CD4-positive, alpha-beta T cell treated with Interleukin-15 for 4 hours (primary cell): Measurements from ENCODE around the gene CUL4B.
"Not testable (repeated sequence)": the region's sequence is repeated elsewhere in the genome, so short reads cannot be mapped to it uniquely, and the experiment has no call there.

ENCODE experiments used
- DNase-seq: peaks from one replicate; pipeline ENCODE4 v3.0.0-alpha.2; 2020; ENCODE audit warnings: low spot score

Gene CUL4B

GRCh38 chrX:120560842-120561633 is at the start of gene CUL4B:
Gene CUL4B, minus strand, starts transcription at chrX:120560962. Its CDS starts 324 bp downstream, at chrX:120560638.
- peak; percentile 91 for DNase-seq

GRCh38 chrX:120604361-120604782 is 43.6 kb upstream of the CUL4B start:
- DNase-seq: peak; percentile 47

DNA sequence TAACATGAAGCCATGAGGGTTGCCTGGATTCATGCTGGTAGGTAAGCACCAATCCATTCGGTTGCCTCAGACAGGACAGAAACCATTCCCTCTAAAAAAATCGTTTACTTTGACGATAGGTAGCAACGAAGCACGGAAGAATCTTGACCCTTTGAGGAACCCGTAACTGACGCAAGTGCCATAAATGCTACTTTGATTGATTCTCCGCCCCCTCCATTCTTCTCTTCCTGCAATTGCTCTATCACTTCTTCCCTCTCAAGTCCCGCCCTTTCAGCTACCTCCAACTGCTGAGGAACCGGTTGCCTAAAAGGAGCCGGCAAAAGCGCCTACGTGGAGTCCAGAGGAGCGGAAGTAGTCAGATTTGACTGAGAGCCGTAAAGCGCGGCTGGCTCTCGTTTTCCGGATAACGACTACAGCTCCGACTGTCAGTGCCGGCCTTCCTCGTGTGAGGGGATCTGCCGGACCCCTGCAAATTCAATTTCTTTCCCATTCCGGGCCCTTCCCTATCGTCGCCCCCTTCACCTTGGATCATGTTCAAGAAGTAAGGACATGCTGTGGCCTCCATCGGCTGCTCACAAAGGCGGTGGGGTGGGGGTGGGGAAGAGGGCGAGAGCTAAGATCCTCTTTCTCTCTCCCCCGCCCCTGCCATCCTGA is 43.1 kb upstream of the CUL4B start, which contains the start of gene MCTS1:
TSS of gene MCTS1 (plus strand) at position 395 of the 654 bp plus-strand sequence. CDS start at position 531, 136 bp downstream.
- peak; percentile 87 for DNase-seq

- DNase-seq: no peak
Observed at GRCh38 chrX:120585702-120586101, 24.9 kb upstream of the CUL4B start.

GRCh38 chrX:120575379-120576114 is 14.8 kb upstream of the CUL4B start:
- DNase-seq: no peak

DNA sequence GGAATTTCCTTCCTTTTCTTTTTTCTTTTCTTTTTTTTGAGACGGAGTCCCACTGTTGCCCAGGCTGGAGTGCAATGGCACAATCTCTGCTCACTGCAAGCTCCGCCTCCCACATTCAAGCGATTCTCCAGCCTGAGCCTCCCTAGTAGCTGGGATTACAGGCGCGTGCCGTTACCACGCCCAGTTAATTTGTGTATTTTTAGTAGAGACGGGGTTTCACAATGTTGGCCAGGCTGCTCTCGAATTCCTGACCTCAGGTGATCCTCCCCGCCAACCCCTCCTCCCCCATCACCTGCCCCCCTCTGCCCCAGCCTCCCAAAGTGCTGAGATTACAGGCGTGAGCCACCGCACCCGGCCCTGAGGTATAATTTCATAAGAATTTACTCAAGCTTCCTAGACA is 13.0 kb upstream of the CUL4B start:
- DNase-seq: not testable (repeated sequence)

DNA sequence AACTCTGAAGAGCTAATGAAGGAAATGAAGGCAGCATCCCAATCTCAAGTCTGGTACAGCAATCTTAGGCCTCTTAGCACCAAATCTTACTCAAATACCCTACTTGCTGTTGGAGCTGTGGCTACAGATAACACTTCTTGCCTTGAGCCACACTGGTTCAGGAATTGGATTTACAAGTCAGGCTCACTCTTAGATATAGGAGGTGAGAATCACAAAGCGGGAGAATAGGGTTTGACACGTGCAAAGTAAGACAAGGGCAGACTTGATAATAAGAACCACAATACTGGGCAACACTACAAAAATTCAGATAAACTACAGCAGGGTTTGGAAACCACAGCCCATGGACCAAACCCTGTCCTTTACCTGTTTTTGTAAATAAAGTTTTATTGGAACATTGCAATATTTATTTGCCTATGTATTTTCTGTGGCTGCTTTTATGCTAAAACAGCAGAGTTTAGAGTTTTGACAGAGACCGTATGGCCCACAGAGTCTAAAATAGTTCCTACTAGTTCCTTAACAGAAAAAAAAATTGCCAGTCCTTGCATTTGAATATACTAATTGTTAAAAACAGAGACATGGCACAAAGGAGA is 9.3 kb upstream of the CUL4B start:
- DNase-seq: no peak

GRCh38 chrX:120568609-120569008 is 7.8 kb upstream of the CUL4B start:
- no peak for DNase-seq

GRCh38 chrX:120568035-120568434 is 7.3 kb upstream of the CUL4B start:
- no peak for DNase-seq

DNA sequence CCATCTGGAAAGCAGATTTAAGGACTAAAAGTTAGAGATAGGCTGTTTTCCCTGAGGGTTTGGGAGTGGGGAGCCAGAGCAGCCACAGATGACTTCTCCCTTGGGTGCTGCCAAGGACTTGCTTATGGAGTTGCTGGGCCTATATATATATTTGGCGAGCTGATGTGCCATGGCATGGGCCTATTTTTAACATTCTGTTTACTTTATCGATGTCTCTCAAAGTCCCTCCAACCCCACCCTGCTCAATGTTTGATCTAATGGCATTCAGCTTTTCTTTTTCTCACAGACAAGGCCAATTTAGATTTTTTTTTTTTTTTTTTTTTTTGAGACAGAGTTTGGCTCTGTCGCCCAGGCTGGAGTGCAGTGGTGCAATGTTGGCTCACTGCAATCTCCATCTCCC is 6.1 kb upstream of the CUL4B start:
- DNase-seq: no peak

- DNase-seq: no peak
Observed at GRCh38 chrX:120564925-120565324, 4.2 kb upstream of the CUL4B start.

GRCh38 chrX:120562569-120562926 is 1.8 kb upstream of the CUL4B start:
- DNase-seq: no peak

GRCh38 chrX:120561634-120562568 is 1.1 kb upstream of the CUL4B start:
- DNase-seq: no peak

GRCh38 chrX:120560405-120560841 is 339 bp downstream of the CUL4B start:
- DNase-seq: peak; percentile 5

GRCh38 chrX:120559804-120560203 is 958 bp downstream of the CUL4B start:
- peak; percentile 10 for DNase-seq

DNA sequence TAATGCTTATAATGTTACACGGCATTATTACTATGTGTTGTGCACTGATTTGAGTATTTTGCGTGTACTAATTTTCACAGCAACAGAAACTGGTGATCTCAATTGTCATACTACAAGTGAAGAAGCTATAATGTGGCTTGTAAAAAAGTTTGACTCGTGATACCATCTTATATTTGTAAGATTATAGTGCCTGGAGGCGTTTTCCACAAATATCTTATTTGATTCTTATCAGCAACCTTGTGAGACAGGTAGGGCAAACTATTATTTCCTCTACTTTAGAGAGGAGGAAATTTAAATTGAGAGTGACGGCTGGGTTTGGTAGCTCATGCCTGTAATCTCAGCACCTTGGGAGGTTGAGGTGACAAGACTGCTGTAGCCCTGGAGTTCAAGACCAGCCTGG is 4.5 kb downstream of the CUL4B start:
- DNase-seq: no peak

GRCh38 chrX:120549483-120550452 is 11.0 kb downstream of the CUL4B start:
- peak; percentile 4 for DNase-seq

DNA sequence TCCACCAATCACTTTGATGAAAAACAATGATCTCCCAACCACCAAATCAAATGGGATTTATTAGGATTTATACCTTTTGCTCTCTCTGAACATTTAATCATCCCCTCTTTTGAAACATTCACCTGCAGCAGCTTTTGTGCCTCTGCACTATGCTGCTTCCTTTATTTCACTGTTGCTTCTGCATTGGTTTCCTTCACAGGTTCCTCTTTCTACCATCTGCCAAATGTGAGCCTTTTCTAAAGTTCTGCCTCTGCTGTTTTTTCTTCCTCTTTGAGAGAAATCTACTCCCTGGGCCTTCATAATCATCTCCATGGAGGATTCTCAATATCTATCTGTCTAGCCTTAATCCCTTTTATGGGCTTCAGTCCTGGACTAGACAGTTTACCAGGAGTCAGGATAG is 24.7 kb downstream of the CUL4B start:
- DNase-seq: no peak

- no peak for DNase-seq
Observed at GRCh38 chrX:120534413-120535205, 26.2 kb downstream of the CUL4B start.
